DOHH2 (cell line): ENCODE measurements around the gene C9orf43.

ENCODE experiments used
- H3F3A ChIP-seq: fragments of 200-600 bp; sonication (generic), shearing (Covaris generic); 2 replicates; pipeline ENCODE4 v1.6.0; 2016; ENCODE audit warnings: antibody characterized with exemption, mild to moderate bottlenecking; ENCODE audit not compliant: control insufficient read depth, insufficient read depth
- H3K27ac ChIP-seq: fragments of 200-600 bp; sonication (generic); 2 replicates; pipeline ENCODE4 v1.5.1; 2014; ENCODE audit warnings: low read depth, mild to moderate bottlenecking, low read length, moderate library complexity
- H3K27me3 ChIP-seq: fragments of 200-600 bp; sonication (generic); 2 replicates; pipeline ENCODE4 v1.6.1; 2014; ENCODE audit warnings: mild to moderate bottlenecking, low read length, mixed read lengths; ENCODE audit not compliant: control insufficient read depth
- H3K36me3 ChIP-seq: fragments of 200-600 bp; sonication (generic); 2 replicates; pipeline ENCODE4 v1.6.1; 2014; ENCODE audit warnings: mild to moderate bottlenecking, low read length, moderate library complexity, mixed read lengths; ENCODE audit not compliant: control insufficient read depth
- H3K4me1 ChIP-seq: fragments of 200-600 bp; sonication (generic); 2 replicates; pipeline ENCODE4 v1.6.1; 2014; ENCODE audit warnings: mild to moderate bottlenecking, low read length, mixed read lengths; ENCODE audit not compliant: control insufficient read depth
- H3K4me2 ChIP-seq: fragments of 200-600 bp; sonication (generic); 2 replicates; pipeline ENCODE4 v1.6.0; 2014; ENCODE audit warnings: mild to moderate bottlenecking, low read length, moderate library complexity
- H3K4me3 ChIP-seq: fragments of 200-600 bp; sonication (generic); 2 replicates; pipeline ENCODE4 v1.5.1; 2014; ENCODE audit warnings: mild to moderate bottlenecking, low read length, mixed read lengths
- H3K79me2 ChIP-seq: fragments of 200-600 bp; sonication (generic); 2 replicates; pipeline ENCODE4 v1.6.1; 2014; ENCODE audit warnings: mild to moderate bottlenecking, low read length, mixed read lengths; ENCODE audit not compliant: control insufficient read depth
- H3K9me2 ChIP-seq: fragments of 200-600 bp; sonication (generic); replicated peaks from 2 replicates; pipeline ENCODE4 v1.6.1; 2014; ENCODE audit warnings: mild to moderate bottlenecking, low read length, mixed read lengths; ENCODE audit not compliant: control insufficient read depth
- H3K9me3 ChIP-seq: fragments of 200-600 bp; sonication (generic); 2 replicates; pipeline ENCODE4 v1.6.1; 2014; ENCODE audit warnings: antibody characterized with exemption, low read length, mixed read lengths; ENCODE audit not compliant: control insufficient read depth, insufficient read depth
- H4K20me1 ChIP-seq: fragments of 200-600 bp; sonication (generic); 2 replicates; pipeline ENCODE4 v1.6.0; 2014; ENCODE audit warnings: low read depth, mild to moderate bottlenecking, antibody characterized with exemption, low read length, moderate library complexity; ENCODE audit not compliant: control insufficient read depth, insufficient read depth
- EZH2phosphoT487 ChIP-seq: fragments of 200-600 bp; sonication (generic); IDR thresholded peaks from 2 replicates; pipeline ENCODE4 v1.6.1; 2017; ENCODE audit warnings: borderline replicate concordance, mild to moderate bottlenecking, antibody characterized with exemption, low read length, moderate library complexity, mixed read lengths
- TF ChIP-seq, protein P1 (sequence below): fragments of 200-600 bp; sonication (generic); IDR thresholded peaks from one replicate; pipeline ENCODE4 v1.5.1; 2014; ENCODE audit warnings: antibody characterized with exemption, mild to moderate bottlenecking, low read depth, low read length; ENCODE audit not compliant: poor library complexity, severe bottlenecking

C9orf43 gene

DNA sequence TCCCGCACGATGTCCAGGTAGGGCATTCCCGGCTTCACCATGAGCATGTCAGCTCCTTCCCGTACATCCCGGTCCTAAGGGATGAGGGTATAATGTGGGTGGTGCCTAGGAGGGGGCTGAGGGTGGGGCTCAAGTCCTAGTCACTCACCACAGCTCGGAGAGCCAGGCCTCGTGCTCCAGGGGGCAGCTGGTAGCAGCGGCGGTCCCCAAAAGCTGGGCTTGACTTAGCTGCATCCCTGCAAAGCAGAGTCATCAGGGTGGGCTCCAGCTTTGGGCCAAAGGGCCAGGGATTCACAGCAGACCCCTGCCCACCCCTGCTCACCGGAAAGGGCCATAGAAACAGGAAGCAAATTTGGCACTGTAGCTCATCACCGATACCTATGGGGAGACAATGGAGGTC is 21.1 kb upstream of the C9orf43 start:
- Histone ChIP-seq H3K27ac (no peak overlapping the region), H3K27me3 (no peaks in the 10 kb centered on the region), H3F3A (no peaks in the 10 kb centered on the region), H3K36me3 (peaks cover 5% of the 10 kb centered on the region; the same call in 1 of the 2 replicates), H3K4me2 (no peak overlapping the region), H3K4me1 (no peaks in the 10 kb centered on the region), H3K9me2 (no peaks in the 10 kb centered on the region), H3K9me3 (no peaks in the 10 kb centered on the region), H3K79me2 (no peaks in the 10 kb centered on the region), H3K4me3 (no peak overlapping the region), H4K20me1 (no peaks in the 10 kb centered on the region)
- no peak for TF ChIP-seq EZH2phosphoT487
- TF ChIP-seq, protein P1, sequence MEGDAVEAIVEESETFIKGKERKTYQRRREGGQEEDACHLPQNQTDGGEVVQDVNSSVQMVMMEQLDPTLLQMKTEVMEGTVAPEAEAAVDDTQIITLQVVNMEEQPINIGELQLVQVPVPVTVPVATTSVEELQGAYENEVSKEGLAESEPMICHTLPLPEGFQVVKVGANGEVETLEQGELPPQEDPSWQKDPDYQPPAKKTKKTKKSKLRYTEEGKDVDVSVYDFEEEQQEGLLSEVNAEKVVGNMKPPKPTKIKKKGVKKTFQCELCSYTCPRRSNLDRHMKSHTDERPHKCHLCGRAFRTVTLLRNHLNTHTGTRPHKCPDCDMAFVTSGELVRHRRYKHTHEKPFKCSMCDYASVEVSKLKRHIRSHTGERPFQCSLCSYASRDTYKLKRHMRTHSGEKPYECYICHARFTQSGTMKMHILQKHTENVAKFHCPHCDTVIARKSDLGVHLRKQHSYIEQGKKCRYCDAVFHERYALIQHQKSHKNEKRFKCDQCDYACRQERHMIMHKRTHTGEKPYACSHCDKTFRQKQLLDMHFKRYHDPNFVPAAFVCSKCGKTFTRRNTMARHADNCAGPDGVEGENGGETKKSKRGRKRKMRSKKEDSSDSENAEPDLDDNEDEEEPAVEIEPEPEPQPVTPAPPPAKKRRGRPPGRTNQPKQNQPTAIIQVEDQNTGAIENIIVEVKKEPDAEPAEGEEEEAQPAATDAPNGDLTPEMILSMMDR: no peak

- no peaks in the 10 kb centered on the region for H3K4me1 ChIP-seq
- no peaks in the 10 kb centered on the region for H3K9me3 ChIP-seq
- H3K36me3 ChIP-seq: peaks cover 5% of the 10 kb centered on the region; the same call in 1 of the 2 replicates
- H3K4me3 ChIP-seq: no peak overlapping the region
- H3K79me2 ChIP-seq: no peaks in the 10 kb centered on the region
- no peak overlapping the region for H3K4me2 ChIP-seq
- H3K9me2 ChIP-seq: no peaks in the 10 kb centered on the region
- no peaks in the 10 kb centered on the region for H4K20me1 ChIP-seq
- TF ChIP-seq EZH2phosphoT487: no peak
- TF ChIP-seq, protein P1: no peak
- no peaks in the 10 kb centered on the region for H3K27me3 ChIP-seq
- H3F3A ChIP-seq: no peaks in the 10 kb centered on the region
- H3K27ac ChIP-seq: no peak overlapping the region
Observed at GRCh38 chr9:113390192-113390960, 20.2 kb upstream of the C9orf43 start.

- no peaks in the 10 kb centered on the region for H3K9me2 ChIP-seq
- H3K4me3 ChIP-seq: no peak overlapping the region
- no peaks in the 10 kb centered on the region for H3F3A ChIP-seq
- H3K36me3 ChIP-seq: peaks cover 5% of the 10 kb centered on the region; the same call in 1 of the 2 replicates
- no peaks in the 10 kb centered on the region for H3K9me3 ChIP-seq
- H3K27ac ChIP-seq: no peak overlapping the region
- no peaks in the 10 kb centered on the region for H3K4me1 ChIP-seq
- no peaks in the 10 kb centered on the region for H3K79me2 ChIP-seq
- no peak overlapping the region for H3K4me2 ChIP-seq
- TF ChIP-seq, protein P1: no peak
- no peak for TF ChIP-seq EZH2phosphoT487
- no peaks in the 10 kb centered on the region for H4K20me1 ChIP-seq
- H3K27me3 ChIP-seq: no peaks in the 10 kb centered on the region
Observed at GRCh38 chr9:113391917-113392316, 18.6 kb upstream of the C9orf43 start.
